ENCODE measurements around the gene PHGDH.

Gene PHGDH

DNA sequence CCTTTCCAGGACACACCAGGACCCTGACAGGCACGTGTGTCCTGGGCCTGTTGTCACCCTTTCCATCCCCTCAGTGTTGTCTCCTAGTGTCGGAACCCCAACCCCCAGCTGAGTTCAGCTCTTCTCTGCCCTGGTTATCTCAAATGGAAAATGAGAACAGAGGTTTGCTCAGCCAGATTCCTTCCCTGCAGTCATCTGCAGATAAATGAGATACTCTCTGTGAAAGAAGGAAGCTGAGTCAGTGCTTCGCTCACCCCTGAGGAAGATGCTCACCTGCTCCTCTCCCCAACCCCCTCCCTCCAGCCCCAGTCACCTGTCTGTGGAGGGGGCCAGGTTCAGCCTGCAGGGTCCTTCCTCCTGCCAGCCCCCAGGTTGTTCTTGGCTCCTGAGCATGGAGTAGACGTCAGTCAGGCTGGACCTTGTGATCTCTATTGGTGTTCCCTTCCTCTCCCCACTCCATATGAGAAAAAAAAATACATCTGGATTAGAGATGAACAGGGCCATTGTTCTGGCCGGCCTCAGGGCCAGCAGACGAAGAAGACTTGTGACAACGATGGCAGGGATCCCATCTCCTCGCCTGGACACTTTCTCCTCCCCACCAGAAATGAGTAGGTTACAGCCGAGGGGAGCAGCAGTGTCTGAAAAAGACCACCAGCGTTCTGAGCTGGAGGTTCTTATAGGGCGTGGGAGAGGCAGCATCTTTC lies 20.9 kb downstream of the PHGDH start:
- H3K36me3 Mint-ChIP-seq, result peaks cover 21% of the 10 kb centered on the region

DNA sequence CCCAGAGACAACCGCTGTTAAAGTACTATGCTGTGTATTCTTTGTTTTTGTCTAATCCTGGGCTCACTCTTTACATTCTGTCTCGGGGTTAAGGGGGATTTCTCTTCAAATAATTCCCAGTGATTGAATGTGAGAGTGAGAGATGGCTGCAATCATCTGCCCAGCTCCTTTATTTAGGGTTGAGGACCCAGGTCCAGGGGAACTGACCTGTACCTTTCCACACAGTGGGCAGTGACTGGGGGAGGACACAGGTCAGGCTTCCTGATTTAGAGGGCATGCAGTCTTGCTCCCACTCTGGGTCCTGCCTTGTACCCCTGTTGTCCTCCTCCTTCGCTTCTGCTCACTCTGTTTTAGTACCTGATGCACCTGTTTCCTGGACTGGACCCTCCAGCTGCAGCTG lies 22.0 kb downstream of the PHGDH start:
- no peaks in the 10 kb centered on the region for H3K9me3 Mint-ChIP-seq (ENCODE audit: low read depth)

More for the DNA sequence above, 20.9 kb downstream of the PHGDH start:
- Mint-ChIP-seq H3K9me3 (ENCODE audit: low read depth) (no peaks in the 10 kb centered on the region), H3K27me3 (no peaks in the 10 kb centered on the region), H3K27ac (no peak overlapping the region), H3K4me3 (no peak overlapping the region), H3K4me1 (ENCODE audit: low read depth) (no peaks in the 10 kb centered on the region)

DNA sequence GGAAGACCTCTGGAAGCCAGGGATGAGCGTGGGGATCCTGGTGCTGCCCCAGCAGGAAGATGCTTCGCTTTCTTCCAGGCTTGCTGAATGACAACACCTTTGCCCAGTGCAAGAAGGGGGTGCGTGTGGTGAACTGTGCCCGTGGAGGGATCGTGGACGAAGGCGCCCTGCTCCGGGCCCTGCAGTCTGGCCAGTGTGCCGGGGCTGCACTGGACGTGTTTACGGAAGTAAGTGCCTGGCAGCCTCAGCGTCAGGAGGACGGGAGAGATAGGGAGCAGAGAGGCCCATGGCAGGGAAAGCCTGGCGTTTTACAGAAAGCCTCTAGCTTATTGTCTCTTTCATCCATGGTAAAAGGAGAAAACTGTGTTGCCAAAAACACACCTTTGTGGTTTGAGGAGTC lies 23.5 kb downstream of the PHGDH start:
- no peak overlapping the region for H3K27ac Mint-ChIP-seq
- no peak overlapping the region for H3K4me3 Mint-ChIP-seq
- peaks cover 9% of the 10 kb centered on the region for H3K36me3 Mint-ChIP-seq
- H3K27me3 Mint-ChIP-seq, result no peaks in the 10 kb centered on the region
- no peaks in the 10 kb centered on the region for H3K4me1 Mint-ChIP-seq (ENCODE audit: low read depth)
- no peaks in the 10 kb centered on the region for H3K9me3 Mint-ChIP-seq (ENCODE audit: low read depth)

More for the DNA sequence above, 22.0 kb downstream of the PHGDH start:
- H3K27ac Mint-ChIP-seq, result no peak overlapping the region
- peaks cover 17% of the 10 kb centered on the region for H3K36me3 Mint-ChIP-seq
- H3K4me1 Mint-ChIP-seq (ENCODE audit: low read depth), result no peaks in the 10 kb centered on the region
- H3K4me3 Mint-ChIP-seq, result no peak overlapping the region
- H3K27me3 Mint-ChIP-seq, result no peaks in the 10 kb centered on the region

DNA sequence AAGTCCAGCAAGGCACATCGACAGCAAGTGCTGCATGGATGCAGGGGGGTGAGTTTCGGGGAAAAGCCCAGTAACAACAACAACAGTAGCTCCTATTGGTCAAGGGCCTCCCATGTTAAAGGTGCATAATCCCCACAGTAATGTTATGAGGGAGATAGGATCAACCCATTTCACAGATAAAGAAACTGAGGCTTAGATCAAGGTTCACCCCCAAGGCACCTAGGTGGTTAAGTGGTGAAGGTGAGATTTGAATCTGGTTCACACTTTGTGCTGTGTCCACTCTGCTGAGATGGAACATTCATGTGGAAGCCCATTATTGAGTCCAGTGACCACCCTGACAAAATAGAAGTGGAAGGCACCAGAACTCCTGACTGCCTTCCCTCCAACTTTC lies 24.9 kb downstream of the PHGDH start:
- Mint-ChIP-seq H3K9me3 (ENCODE audit: low read depth) (no peaks in the 10 kb centered on the region), H3K4me1 (ENCODE audit: low read depth) (no peaks in the 10 kb centered on the region), H3K27ac (no peak overlapping the region), H3K27me3 (no peaks in the 10 kb centered on the region), H3K36me3 (peaks cover 9% of the 10 kb centered on the region), H3K4me3 (no peak overlapping the region)

DNA sequence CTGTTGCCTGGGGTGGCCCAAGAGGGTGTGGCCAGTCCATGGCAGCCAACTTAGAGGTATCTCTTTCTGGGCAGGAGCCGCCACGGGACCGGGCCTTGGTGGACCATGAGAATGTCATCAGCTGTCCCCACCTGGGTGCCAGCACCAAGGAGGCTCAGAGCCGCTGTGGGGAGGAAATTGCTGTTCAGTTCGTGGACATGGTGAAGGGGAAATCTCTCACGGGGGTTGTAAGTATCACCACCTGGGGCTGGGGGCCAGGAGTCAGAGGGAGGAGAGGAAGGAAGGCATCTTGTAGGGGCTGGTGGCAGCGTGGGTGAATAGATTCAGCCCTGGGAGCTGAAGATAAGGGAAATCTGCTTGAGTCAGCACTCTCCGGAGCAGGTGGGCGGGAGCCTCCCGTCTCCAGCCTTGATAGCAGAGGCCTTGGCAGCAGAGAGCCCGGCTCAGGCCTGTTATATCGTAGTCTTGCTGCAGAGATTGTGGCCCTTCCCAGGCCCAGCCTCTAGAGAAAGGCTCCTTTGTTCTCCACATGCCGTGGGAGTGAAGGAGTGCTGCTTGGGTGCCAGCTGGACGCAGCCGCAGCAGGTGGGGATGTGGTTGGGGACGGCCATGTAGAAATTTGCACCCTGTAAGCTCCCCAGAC lies 25.4 kb downstream of the PHGDH start:
- Mint-ChIP-seq H3K27ac (no peak overlapping the region), H3K36me3 (peaks cover 9% of the 10 kb centered on the region), H3K4me1 (ENCODE audit: low read depth) (no peaks in the 10 kb centered on the region), H3K27me3 (no peaks in the 10 kb centered on the region), H3K4me3 (no peak overlapping the region), H3K9me3 (ENCODE audit: low read depth) (no peaks in the 10 kb centered on the region)

DNA sequence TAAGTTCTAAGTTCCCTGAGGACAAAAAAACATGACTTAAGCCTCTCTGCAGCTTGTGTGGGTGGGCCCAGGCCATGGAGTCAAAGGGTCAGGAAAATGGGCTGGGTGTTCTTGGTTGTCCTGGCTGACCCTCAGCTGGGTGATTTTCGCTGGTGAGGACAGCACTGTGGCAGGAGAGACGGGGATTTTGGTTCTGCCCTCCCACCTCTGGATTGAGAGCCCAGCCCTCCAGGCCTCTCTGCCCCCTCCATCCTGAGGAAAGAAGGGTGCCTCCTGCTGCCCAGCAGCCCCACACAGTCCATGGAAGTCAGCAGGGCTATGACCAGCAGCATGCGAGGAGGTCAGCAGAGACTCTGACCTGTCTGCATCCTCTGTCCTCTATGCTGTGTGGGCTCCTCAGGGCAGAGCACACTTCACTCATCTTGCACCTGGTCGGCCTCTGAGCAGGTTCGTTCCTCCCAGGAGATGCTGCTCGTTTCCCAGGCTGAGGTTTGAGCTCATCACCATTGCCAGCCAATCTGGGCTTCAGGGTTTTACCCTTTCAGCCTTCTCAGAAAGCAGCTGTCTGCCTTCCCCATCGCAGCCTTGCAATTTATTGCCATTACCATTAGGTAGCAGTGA lies 26.5 kb downstream of the PHGDH start:
- Mint-ChIP-seq H3K4me1 (ENCODE audit: low read depth) (no peaks in the 10 kb centered on the region), H3K27me3 (no peaks in the 10 kb centered on the region), H3K27ac (no peak overlapping the region), H3K4me3 (no peak overlapping the region), H3K9me3 (ENCODE audit: low read depth) (no peaks in the 10 kb centered on the region), H3K36me3 (peaks cover 9% of the 10 kb centered on the region)

DNA sequence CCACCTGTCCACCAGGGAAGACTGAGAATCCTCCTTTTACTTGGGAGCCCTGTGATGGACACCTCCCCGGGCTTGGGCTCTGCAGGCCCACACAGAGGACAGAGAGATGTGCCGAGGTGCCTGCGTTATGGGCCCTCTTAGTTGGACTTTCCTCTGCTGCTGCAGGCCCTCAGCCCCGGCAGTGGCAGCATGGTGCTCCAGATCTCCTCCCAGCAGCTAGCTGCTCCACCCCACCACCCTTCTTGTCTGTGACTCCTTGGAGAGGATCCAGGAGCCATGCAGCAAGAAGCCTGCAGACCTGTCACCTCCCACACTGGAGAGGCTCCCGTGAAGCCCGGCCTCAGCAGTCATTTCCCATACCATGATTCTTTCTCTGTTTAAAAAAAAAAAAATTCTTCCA lies 27.4 kb downstream of the PHGDH start:
- Mint-ChIP-seq H3K27me3 (no peaks in the 10 kb centered on the region), H3K9me3 (ENCODE audit: low read depth) (no peaks in the 10 kb centered on the region), H3K36me3 (peaks cover 13% of the 10 kb centered on the region), H3K4me3 (no peak overlapping the region), H3K27ac (no peak overlapping the region), H3K4me1 (ENCODE audit: low read depth) (peaks cover 3% of the 10 kb centered on the region)

DNA sequence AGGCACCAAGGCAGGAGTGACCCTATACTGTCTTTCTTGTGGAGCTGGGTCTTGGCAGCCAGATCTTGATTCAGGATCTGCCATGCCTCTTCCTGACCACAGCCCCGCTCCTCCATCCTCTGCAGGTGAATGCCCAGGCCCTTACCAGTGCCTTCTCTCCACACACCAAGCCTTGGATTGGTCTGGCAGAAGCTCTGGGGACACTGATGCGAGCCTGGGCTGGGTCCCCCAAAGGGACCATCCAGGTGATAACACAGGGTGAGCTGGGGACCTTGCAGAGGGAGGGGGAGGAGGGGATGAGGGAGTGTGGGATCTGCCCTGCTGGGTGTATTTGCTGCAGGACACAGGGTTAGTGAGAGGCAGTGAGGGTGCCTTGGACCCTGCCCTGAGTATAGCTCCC lies 28.5 kb downstream of the PHGDH start:
- Mint-ChIP-seq H3K27ac (no peak overlapping the region), H3K27me3 (no peaks in the 10 kb centered on the region), H3K36me3 (peaks cover 11% of the 10 kb centered on the region), H3K4me1 (ENCODE audit: low read depth) (peaks cover 4% of the 10 kb centered on the region), H3K4me3 (no peak overlapping the region), H3K9me3 (ENCODE audit: low read depth) (no peaks in the 10 kb centered on the region)

DNA sequence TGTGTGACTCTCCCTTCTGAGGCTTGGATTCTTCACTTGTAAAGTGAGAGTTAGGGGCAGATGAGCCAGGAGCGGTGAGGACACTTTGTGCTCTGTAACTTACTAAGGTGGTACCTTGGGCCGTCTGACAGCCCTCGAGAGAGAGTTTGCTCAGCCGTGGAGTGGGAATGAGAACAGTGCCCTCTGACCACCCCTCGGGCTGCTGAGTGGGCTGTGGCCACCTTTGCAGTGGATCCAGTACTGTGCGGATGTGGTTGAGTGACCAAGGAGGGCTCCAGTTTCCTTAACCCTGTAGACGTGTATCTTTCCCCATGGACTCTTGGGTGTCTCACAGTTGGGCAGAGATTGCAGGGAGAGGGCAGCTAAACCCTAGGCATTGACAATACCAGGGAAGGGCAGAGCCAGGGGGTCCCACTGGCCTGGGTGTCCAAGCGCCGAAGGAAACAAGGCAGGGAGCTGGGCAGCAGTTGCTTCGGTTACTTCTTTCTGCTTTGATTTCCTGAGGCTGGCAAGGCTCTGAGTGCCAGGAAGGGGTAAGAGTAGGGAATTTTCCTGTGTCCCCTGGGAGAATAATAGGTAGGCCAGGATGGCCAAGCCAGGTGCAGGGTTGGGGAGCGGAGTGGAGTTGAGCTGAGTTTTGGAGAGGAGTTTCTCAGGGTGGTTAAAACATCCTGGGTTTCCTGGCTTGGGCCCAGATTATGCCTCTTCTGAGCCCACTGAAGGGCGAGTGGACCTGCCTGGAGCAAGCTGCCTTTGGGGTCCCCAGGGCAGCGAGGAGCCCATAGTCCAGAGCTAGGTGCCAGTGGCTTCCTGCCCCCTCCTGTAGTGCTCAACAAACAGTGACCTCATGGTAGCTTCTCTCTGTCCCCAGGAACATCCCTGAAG lies 29.4 kb downstream of the PHGDH start:
- no peaks in the 10 kb centered on the region for H3K27me3 Mint-ChIP-seq
- H3K9me3 Mint-ChIP-seq (ENCODE audit: low read depth), result no peaks in the 10 kb centered on the region
- H3K36me3 Mint-ChIP-seq, result peaks cover 8% of the 10 kb centered on the region
- no peak overlapping the region for H3K4me3 Mint-ChIP-seq
- H3K4me1 Mint-ChIP-seq (ENCODE audit: low read depth), result peaks cover 11% of the 10 kb centered on the region
- no peak overlapping the region for H3K27ac Mint-ChIP-seq

DNA sequence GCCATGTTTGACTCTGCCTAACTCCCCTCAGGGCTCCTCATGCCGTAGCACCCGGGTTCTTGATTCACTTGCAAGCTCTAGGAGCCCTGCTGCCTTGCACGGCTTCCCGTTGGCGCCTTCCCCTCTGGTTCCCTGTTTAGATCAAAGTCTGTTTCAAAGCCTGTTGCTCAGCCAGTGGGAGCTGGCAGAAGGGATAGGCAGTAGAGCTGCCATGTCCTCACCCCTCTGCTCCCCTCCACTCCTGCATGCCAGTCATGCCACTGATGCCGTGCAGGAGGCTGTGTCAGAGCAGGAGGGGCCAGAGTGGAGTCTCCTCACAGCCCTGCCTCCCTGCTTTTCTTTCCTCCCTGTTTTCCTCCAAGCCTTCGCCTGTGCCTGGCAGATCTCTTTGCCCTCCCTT lies 30.5 kb downstream of the PHGDH start:
- no peak overlapping the region for H3K27ac Mint-ChIP-seq
- H3K4me1 Mint-ChIP-seq (ENCODE audit: low read depth), result peaks cover 13% of the 10 kb centered on the region
- no peaks in the 10 kb centered on the region for H3K9me3 Mint-ChIP-seq (ENCODE audit: low read depth)
- no peak overlapping the region for H3K4me3 Mint-ChIP-seq
- no peaks in the 10 kb centered on the region for H3K27me3 Mint-ChIP-seq
- peaks cover 6% of the 10 kb centered on the region for H3K36me3 Mint-ChIP-seq

DNA sequence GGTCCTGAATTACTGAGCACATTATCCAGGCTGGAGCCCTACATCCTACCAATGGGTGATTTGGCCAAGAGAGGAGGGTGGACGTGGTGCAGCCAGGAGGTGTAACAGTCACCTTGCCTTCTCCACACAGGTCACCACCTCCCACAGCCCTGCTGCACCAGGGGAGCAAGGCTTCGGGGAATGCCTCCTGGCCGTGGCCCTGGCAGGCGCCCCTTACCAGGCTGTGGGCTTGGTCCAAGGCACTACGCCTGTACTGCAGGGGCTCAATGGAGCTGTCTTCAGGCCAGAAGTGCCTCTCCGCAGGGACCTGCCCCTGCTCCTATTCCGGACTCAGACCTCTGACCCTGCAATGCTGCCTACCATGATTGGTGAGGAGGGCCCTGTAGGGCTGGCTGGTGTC lies 30.9 kb downstream of the PHGDH start:
- Mint-ChIP-seq H3K36me3 (peaks cover 6% of the 10 kb centered on the region), H3K9me3 (ENCODE audit: low read depth) (no peaks in the 10 kb centered on the region), H3K27me3 (no peaks in the 10 kb centered on the region), H3K27ac (no peak overlapping the region), H3K4me1 (ENCODE audit: low read depth) (peaks cover 13% of the 10 kb centered on the region), H3K4me3 (no peak overlapping the region)

DNA sequence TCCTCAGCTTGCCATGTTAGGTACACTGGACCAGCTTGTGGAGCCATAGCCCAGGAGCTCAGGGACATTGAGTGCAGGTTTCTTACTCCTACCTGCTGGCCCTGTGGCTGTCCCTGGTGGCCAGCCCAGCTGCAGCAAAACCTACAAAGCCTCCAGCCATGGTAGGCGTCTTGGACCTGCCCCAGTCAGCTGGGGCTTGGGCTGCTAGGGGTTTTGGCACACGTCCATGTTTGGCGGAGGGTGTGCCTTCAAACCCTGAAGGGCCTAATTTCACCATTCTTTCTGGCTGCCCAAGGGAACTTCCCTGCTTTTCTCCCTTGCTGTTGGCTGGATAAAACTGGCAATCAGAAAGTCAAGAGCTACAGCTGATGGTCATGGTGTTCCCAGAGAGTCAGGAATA lies 31.6 kb downstream of the PHGDH start:
- Mint-ChIP-seq H3K27me3 (no peaks in the 10 kb centered on the region), H3K9me3 (ENCODE audit: low read depth) (no peaks in the 10 kb centered on the region), H3K27ac (no peak overlapping the region), H3K4me3 (no peak overlapping the region), H3K36me3 (peaks cover 6% of the 10 kb centered on the region), H3K4me1 (ENCODE audit: low read depth) (peaks cover 13% of the 10 kb centered on the region)

DNA sequence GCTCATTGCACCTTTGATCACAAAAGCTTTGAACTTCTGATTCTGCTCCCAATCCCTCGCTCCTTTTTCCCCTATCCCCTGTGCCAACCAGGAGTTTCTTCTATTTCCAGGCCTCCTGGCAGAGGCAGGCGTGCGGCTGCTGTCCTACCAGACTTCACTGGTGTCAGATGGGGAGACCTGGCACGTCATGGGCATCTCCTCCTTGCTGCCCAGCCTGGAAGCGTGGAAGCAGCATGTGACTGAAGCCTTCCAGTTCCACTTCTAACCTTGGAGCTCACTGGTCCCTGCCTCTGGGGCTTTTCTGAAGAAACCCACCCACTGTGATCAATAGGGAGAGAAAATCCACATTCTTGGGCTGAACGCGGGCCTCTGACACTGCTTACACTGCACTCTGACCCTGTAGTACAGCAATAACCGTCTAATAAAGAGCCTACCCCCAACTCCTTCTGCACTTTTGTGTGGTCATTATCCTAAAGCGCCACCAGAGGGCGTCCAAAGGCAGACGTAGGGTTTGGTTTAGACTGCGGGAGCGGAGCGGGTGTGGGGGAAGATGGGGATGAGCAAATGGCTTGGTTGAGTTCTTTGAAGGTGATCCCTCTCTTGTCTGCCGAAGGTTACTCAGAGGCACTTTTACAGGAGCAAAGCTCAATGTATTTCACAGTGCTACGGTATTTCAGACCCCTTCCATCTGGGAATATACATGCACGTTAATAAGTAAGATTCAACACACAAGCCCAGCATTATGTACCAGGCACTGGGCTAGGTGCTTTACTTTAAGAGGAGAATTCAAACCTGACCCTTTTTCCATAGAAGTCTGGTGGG lies 32.3 kb downstream of the PHGDH start:
- Mint-ChIP-seq H3K4me3 (no peak overlapping the region), H3K36me3 (peaks cover 6% of the 10 kb centered on the region), H3K27ac (peak overlapping the region; percentile 52), H3K27me3 (no peaks in the 10 kb centered on the region), H3K9me3 (ENCODE audit: low read depth) (no peaks in the 10 kb centered on the region), H3K4me1 (ENCODE audit: low read depth) (peaks cover 13% of the 10 kb centered on the region)

DNA sequence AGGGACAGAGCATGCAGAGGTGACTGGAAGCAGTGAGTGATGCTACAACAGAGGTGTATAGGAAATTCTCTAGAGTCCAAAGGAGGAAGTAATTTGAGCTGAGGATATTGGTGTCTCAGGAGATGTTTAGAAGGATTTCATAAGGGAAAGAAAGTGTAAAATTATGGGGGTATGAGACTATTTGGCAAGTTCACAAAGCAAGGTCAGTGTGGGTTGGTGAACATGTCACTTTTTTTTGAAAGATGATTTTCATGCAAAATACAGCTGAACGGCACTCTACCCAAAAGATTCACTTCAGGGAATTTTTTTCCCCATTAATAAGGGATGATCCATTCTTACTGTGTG lies 32.8 kb downstream of the PHGDH start:
- no peak overlapping the region for H3K4me3 Mint-ChIP-seq
- H3K4me1 Mint-ChIP-seq (ENCODE audit: low read depth), result peaks cover 13% of the 10 kb centered on the region
- H3K9me3 Mint-ChIP-seq (ENCODE audit: low read depth), result no peaks in the 10 kb centered on the region
- H3K27ac Mint-ChIP-seq, result peak overlapping the region; percentile 52
- H3K27me3 Mint-ChIP-seq, result no peaks in the 10 kb centered on the region
- peaks cover 6% of the 10 kb centered on the region for H3K36me3 Mint-ChIP-seq

Data from activated naive CD8-positive, alpha-beta T cell (primary cell).